Adrenal gland (tissue), 12 donors: Measurements from ENCODE around the gene ART3. TPM values are rescaled to one million over a fixed set of nuclear protein-coding genes. Genes with fewer than 3 reads are reported as not detected.

Source experiments
- DNase-seq, 7 donors: peaks; one replicate each; pipeline ENCODE4 v3.0.0-alpha.2; 2019 to 2020
- H3K27ac ChIP-seq, 5 donors: fragments of 200-600 bp; sonication (generic) in 4 of 5; 1 replicate in 3 of 5; 2 replicates in 2 of 5; pipeline versions ENCODE4 v1.5.1 to v1.8.0; 2016 to 2020; ENCODE audit warnings: mild to moderate bottlenecking in 1 of 5
- H3K27me3 ChIP-seq: fragments of 200-600 bp; 2 replicates; pipeline ENCODE4 v1.8.0; 2021
- H3K36me3 ChIP-seq, 2 donors: fragments of 200-600 bp; replicated peaks in 1 of 2; 1 replicate in 1 of 2; 2 replicates in 1 of 2; pipeline versions ENCODE4 v1.5.1 to v1.8.0; 2018 to 2022
- H3K4me1 ChIP-seq, 2 donors: fragments of 200-600 bp; replicated peaks in 1 of 2; 1 replicate in 1 of 2; 2 replicates in 1 of 2; pipeline versions ENCODE4 v1.5.1 to v1.8.0; 2018 to 2021
- H3K4me3 ChIP-seq, 4 donors: fragments of 200-600 bp; sonication (generic) in 3 of 4; one replicate each; pipeline ENCODE4 v1.5.1; 2016 to 2018
- H3K9me3 ChIP-seq, 3 donors: fragments of 200-600 bp; sonication (generic) in 1 of 3; replicated peaks in 1 of 3; 1 replicate in 2 of 3; 2 replicates in 1 of 3; pipeline versions ENCODE4 v1.5.1 to v1.8.0; 2016 to 2021
- CTCF ChIP-seq, 6 experiments: fragments of 450-650 bp in 4 of 6; fragments of 200-600 bp in 2 of 6; sonication (generic) in 1 of 6; IDR thresholded peaks; 1 replicate in 5 of 6; 2 replicates in 1 of 6; pipeline versions ENCODE4 v1.5.1 to v1.8.0; 2016 to 2021; ENCODE audit warnings: antibody characterized with exemption in 6 of 6, mild to moderate bottlenecking in 2 of 6, moderate library complexity in 1 of 6
- POLR2A ChIP-seq, 2 donors: fragments of 450-650 bp; IDR thresholded peaks; one replicate each; pipeline ENCODE4 v1.6.1; 2017; ENCODE audit warnings: antibody characterized with exemption in 2 of 2, mild to moderate bottlenecking in 2 of 2, moderate library complexity in 1 of 2
- WGBS, 4 donors: extraction: QIAGEN DNeasy Blood & Tissue Kit in 2 of 4; methylation state at CpG; one replicate each; pipeline versions ENCODE4 v1.1.5 to v1.1.7; 2013 to 2017; 5-methylcytosine and 5-hydroxymethylcytosine counted together
- intact Hi-C, 2 donors: fragments of 100-400 bp; cut with DNase I; formaldehyde crosslinking; loops; one replicate each; pipeline versions ENCODE4 v1.14.1 to v1.15.0; 2022 to 2023
- polyA plus RNA-seq, 3 donors: library from polyadenylated mRNA; stranded (reverse); fragments of 200-250 nt in 2 of 3; fragments of 350-450 nt in 1 of 3; fragmentation: Illumina TruSeq in 1 of 3; extraction: RNeasy Lipid Tissue Mini Kit (QIAGEN cat#74804) in 1 of 3; gene quantifications; one replicate each; pipeline ENCODE4 v1.2.3, GENCODE V29; 2013 to 2014
- total RNA-seq, 9 donors: library from RNA; depleted of rRNA in 4 of 9; stranded (reverse); fragments of >200 nt in 4 of 9; fragments of 120-200 nt in 1 of 9; fragmentation: NEBNext Ultra II Directional in 1 of 9; extraction: Animal tissue kit (Norgen Biotek cat#: 25700) in 1 of 9; gene quantifications; one replicate each; pipeline versions ENCODE4 v1.1.0 to v1.2.4, GENCODE V29; 2013 to 2023
- donor health status: healthy with polysubstance abuse.
- donor health status: Bipolar disorder and iron deficiency.
- donor health status: DM: yes; HTN: yes; CAD: no.
- donor health status: DM: no; HTN: no; CAD: no.
- donor health status: DM: no; HTN: no; CAD: no.
- donor health status: DM: yes; HTN: yes; CAD: no.

ART3 gene
- total and polyA plus RNA-seq, 12 donors, result 0.16 to 1.1 (median 0.70) TPM; not detected in 7

- 57 to 100% (median 66%) methylated on average over 1 to 3 of the region's 3 CpGs for WGBS, 4 donors
- intact Hi-C loops, result loop anchor here (5.0 kb wide), 2 partner anchors 69 to 74 kb away; partner anchors contain the start of gene SDAD1 (in 1 of the 2)
- no peak overlapping the region for H3K27ac ChIP-seq
- no peak for DNase-seq
- H3K4me3 ChIP-seq, result no peak overlapping the region
- no peaks in the 10 kb centered on the region for H3K4me1 ChIP-seq
- no peak for TF ChIP-seq POLR2A (IDR thresholded peaks at IDR 0.05)
- TF ChIP-seq CTCF (IDR thresholded peaks at IDR 0.05), result no peak
- H3K9me3 ChIP-seq, result no peaks in the 10 kb centered on the region
- no peaks in the 10 kb centered on the region for H3K27me3 ChIP-seq
- H3K36me3 ChIP-seq, result no peaks in the 10 kb centered on the region
Observed at GRCh38 chr4:76066546-76066945, 8.0 kb upstream of the ART3 start.

- 0% methylated on average over 2 of the region's 2 CpGs for WGBS, 4 donors
- H3K9me3 ChIP-seq, result no peaks in the 10 kb centered on the region
- no peak overlapping the region for H3K27ac ChIP-seq
- intact Hi-C loops, result loop anchor here (5.0 kb wide), 2 partner anchors 70 to 75 kb away; partner anchors contain the start of gene SDAD1 (in 1 of the 2)
- H3K36me3 ChIP-seq, result no peaks in the 10 kb centered on the region
- peak; percentile 63 to 86 (median 69) for TF ChIP-seq CTCF (IDR thresholded peaks at IDR 0.05)
- TF ChIP-seq POLR2A (IDR thresholded peaks at IDR 0.05), result no peak
- H3K27me3 ChIP-seq, result no peaks in the 10 kb centered on the region
- H3K4me1 ChIP-seq, result no peaks in the 10 kb centered on the region
- peak; percentile 71 to 90 (median 78) for DNase-seq
- no peak overlapping the region for H3K4me3 ChIP-seq
Observed at GRCh38 chr4:76067652-76068286, 6.7 kb upstream of the ART3 start.

- DNase-seq, result no peak
- H3K9me3 ChIP-seq, result no peaks in the 10 kb centered on the region
- intact Hi-C loops, result no loop called here
- H3K4me1 ChIP-seq, result no peaks in the 10 kb centered on the region
- no peak overlapping the region for H3K4me3 ChIP-seq
- H3K27me3 ChIP-seq, result no peaks in the 10 kb centered on the region
- WGBS, 4 donors, result 79 to 88% (median 84%) methylated on average over 4 of the region's 4 CpGs
- H3K27ac ChIP-seq, result no peak overlapping the region
- no peaks in the 10 kb centered on the region for H3K36me3 ChIP-seq
- TF ChIP-seq CTCF (IDR thresholded peaks at IDR 0.05), result no peak
- TF ChIP-seq POLR2A (IDR thresholded peaks at IDR 0.05), result no peak
Observed at GRCh38 chr4:76072760-76073159, 1.7 kb upstream of the ART3 start.

- Histone ChIP-seq H3K27ac (no peak overlapping the region), H3K36me3 (no peaks in the 10 kb centered on the region), H3K4me3 (no peak overlapping the region), H3K9me3 (no peaks in the 10 kb centered on the region), H3K4me1 (no peaks in the 10 kb centered on the region), H3K27me3 (no peaks in the 10 kb centered on the region)
- DNase-seq, result no peak
- TF ChIP-seq CTCF (IDR thresholded peaks at IDR 0.05) (no peak), POLR2A (IDR thresholded peaks at IDR 0.05) (no peak)
- intact Hi-C loops, result no loop called here
- 65 to 71% (median 67%) methylated on average over 4 of the region's 4 CpGs for WGBS, 4 donors
Observed at GRCh38 chr4:76074993-76075600, 588 bp downstream of the ART3 start.
